Measurements from ENCODE around the gene ZDHHC4. TPM values are rescaled to one million over a fixed set of nuclear protein-coding genes. Genes with fewer than 3 reads are reported as not detected.

ZDHHC4 gene
- total RNA-seq, result 10 to 100 TPM; 31.4 to 40.2 TPM

GRCh38 chr7:6577369-6578113 is at the start of gene ZDHHC4:
Gene ZDHHC4 (plus strand): TSS chr7:6577454. CDS start chr7:6580562, 3,108 bp downstream.
- Mint-ChIP-seq H3K27me3 (peaks cover 3% of the 10 kb centered on the region), H3K9me3 (no peaks in the 10 kb centered on the region), H3K36me3 (peaks cover 5% of the 10 kb centered on the region), H3K27ac (peak within 1 kb of the TSS; percentile 86), H3K4me1 (peaks cover 20% of the 10 kb centered on the region), H3K4me3 (peak within 1 kb of the TSS; percentile 83)
- peak; percentile 93 for DNase-seq

DNA sequence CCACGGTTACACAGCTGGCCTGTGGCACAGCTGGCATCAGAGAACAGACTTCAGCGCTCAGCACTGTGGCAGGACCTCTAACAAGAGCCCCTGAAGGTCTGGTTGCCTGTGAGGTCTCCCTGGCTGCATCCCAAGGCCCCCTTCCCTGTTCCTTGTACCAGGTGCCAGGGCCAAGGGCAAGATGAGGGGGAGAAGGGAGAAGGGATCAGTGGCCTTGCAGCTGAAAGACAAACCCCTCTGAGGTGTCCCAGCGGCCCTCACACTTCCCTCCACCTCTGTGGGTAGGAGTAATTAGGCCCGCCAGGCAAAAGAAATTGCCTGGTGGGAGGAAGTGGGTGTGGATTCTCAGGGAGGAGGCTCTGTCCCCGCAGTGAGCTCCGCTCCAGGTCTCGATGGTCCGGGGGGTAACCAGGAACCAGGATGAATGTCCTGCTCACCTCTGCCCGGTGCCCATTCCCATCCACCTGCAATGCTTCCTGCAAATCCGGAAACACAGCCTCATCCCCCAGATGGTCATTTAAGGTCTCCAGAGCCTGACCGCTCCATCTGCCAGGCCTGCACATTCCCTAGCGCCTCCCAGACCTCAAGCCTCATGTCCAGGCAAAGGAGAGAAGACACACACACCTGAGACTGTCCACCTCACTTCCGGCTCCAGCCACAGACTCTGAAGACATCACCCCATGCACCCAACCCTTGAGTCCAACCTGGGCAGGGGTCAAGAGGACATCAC is 48.7 kb upstream of the ZDHHC4 start:
- Mint-ChIP-seq H3K9me3 (no peaks in the 10 kb centered on the region), H3K27ac (no peak overlapping the region), H3K4me1 (peaks cover 15% of the 10 kb centered on the region), H3K4me3 (no peak overlapping the region), H3K36me3 (no peaks in the 10 kb centered on the region), H3K27me3 (peaks cover 36% of the 10 kb centered on the region)
- no peak for DNase-seq

DNA sequence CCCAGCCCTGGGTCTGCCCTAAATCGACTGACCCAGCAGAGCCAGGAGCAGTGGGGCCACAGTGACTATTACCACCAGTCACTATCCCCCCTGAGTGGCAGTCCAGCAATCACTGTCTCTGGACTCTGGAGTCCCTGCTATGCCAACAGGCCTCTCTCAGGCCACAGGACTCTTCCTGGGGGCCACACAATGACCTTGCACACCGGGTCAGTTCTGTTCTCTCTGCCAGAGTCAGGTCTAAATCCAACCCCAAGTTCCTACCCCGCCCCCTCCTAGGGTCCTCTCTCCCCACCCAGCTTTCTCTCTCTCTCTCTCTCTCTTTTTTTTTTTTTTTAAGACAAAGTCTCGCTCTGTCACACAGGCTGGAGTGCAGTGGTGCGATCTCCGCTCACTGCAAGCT is 47.6 kb upstream of the ZDHHC4 start:
- Mint-ChIP-seq H3K36me3 (no peaks in the 10 kb centered on the region), H3K27ac (no peak overlapping the region), H3K9me3 (no peaks in the 10 kb centered on the region), H3K27me3 (peaks cover 36% of the 10 kb centered on the region), H3K4me3 (peak overlapping the region; percentile 37), H3K4me1 (peaks cover 23% of the 10 kb centered on the region)
- DNase-seq, result no peak

DNA sequence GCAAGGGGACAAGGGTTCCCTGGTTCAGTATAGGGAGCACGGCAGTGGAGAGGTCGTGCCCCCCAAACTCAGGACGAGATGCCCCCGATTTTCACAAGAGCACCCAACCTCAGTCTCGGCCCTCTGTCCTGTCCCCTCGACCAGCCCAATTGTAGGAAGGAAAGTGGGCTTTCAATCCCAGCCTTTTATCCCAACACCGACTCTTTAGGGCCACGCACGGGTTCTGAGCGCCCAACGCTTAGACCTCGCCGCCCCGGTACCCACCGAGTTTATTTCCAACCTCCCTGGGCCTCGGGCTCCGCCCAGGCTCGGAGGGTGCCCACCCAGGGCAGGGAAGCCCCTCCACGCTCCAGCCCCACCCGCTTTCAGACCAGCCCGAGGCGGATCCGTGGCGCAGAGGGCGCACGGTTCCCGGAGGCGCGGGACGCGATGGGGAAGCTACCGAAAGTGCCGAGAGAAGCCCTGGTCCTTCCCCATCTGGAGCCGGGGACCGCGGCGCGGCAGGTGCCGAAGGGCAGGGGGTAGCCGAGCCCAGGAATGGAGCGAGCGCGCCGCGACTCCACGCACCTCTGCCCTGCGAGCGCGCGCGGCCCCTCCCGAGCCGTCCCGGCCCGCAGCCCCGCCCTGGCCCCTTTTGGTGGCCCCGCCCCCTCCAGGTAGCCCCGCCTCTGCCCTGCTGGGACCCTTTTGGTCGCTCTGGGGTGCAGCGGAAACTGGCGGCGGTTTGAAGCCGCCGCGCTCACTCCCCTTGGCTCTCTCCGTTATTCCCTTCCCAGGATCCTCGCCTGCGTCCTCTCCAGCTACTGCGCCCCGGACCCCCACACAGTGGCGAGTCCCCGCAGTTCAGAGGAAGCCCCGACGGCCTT is 46.4 kb upstream of the ZDHHC4 start:
- H3K4me1 Mint-ChIP-seq, result peaks cover 23% of the 10 kb centered on the region
- DNase-seq, result peak; percentile 71
- H3K36me3 Mint-ChIP-seq, result no peaks in the 10 kb centered on the region
- H3K27ac Mint-ChIP-seq, result no peak overlapping the region
- H3K4me3 Mint-ChIP-seq, result peak overlapping the region; percentile 74
- H3K9me3 Mint-ChIP-seq, result no peaks in the 10 kb centered on the region
- peaks cover 36% of the 10 kb centered on the region for H3K27me3 Mint-ChIP-seq

GRCh38 chr7:6531492-6532279 is 45.6 kb upstream of the ZDHHC4 start:
- Mint-ChIP-seq H3K36me3 (no peaks in the 10 kb centered on the region), H3K4me3 (peak overlapping the region; percentile 74), H3K27ac (no peak overlapping the region), H3K4me1 (peaks cover 23% of the 10 kb centered on the region), H3K27me3 (peaks cover 36% of the 10 kb centered on the region), H3K9me3 (no peaks in the 10 kb centered on the region)
- no peak for DNase-seq

DNA sequence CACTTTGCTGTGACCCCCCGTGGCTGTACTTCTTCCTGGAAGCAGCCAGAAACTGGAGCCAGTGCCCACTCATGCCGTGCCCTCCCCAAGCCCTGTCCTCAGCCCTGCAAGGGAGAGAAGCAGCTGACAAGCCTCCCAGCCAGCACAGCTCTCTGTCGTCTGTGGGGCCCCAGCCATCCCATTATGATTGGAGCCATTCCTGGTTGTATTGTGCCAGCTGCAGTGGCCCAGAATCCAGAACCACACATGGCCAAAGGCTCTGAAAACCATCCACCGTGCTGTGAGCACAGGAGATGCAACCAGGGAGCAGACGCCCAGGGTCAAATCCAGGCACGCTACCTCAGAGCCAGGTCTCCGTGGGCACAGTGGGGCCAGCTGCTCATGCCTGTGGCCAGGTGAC is 44.7 kb upstream of the ZDHHC4 start:
- Mint-ChIP-seq H3K4me3 (no peak overlapping the region), H3K27ac (no peak overlapping the region)

GRCh38 chr7:6533893-6534495 is 43.3 kb upstream of the ZDHHC4 start:
- Mint-ChIP-seq H3K27me3 (peaks cover 35% of the 10 kb centered on the region), H3K4me1 (peaks cover 17% of the 10 kb centered on the region), H3K4me3 (peak overlapping the region; percentile 14), H3K9me3 (no peaks in the 10 kb centered on the region), H3K36me3 (no peaks in the 10 kb centered on the region), H3K27ac (no peak overlapping the region)
- DNase-seq, result peak; percentile 65

More for the DNA sequence above, 44.7 kb upstream of the ZDHHC4 start:
- H3K36me3 Mint-ChIP-seq, result no peaks in the 10 kb centered on the region
- H3K4me1 Mint-ChIP-seq, result peaks cover 17% of the 10 kb centered on the region
- no peak for DNase-seq
- peaks cover 34% of the 10 kb centered on the region for H3K27me3 Mint-ChIP-seq
- no peaks in the 10 kb centered on the region for H3K9me3 Mint-ChIP-seq

DNA sequence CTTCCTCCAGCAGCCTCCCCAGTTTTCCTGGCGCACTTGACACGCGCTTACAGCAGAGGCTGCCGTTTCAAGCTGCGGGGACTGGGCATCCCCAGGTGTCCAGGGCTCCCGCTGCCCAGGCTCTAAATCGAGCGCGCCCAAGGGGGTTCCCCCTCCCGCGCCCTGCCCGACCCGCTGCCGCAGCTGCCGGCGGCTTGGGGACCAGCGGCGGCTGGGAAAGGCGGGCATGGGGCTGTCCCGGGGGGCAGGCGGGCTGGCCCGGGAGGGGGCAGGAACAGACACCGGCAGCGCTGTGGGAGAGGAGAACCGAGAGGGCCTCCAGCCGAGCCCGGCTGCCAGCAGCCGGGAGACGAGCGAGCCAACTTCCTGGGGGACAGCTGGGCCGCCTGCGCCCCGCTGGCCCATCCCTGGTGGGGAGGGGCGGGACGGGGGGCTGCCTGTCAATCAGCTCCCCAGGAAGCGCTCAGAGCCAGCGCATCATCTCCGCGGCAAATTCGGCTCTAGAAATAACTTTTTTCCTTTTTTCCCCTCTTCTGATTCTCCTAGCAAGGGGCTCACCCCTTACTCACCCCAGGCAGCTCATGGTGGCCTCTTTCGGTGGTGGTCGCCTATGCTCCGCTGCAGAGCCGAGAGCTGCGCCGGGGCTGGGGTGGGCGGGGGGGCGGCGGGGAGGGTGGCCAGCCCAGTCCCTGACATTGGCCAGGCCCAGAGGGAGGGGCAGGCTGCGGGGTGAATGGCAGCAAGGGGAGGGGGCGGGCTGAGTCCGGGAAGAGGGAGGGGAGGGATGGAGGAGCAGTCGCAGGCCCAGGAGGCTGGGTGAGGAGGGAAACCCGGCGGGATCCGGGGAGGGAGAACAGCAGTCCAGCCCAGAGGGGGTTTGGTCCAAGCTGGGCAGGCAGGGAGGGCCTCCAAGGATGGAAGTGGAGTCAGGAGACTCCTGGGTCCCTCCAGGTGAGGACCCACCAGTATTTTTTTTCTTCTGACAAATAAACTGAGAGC is 40.7 kb upstream of the ZDHHC4 start:
- DNase-seq, result peak; percentile 19
- Mint-ChIP-seq H3K27ac (no peak overlapping the region), H3K9me3 (no peaks in the 10 kb centered on the region), H3K36me3 (no peaks in the 10 kb centered on the region), H3K4me3 (no peak overlapping the region), H3K27me3 (peaks cover 20% of the 10 kb centered on the region), H3K4me1 (peaks cover 11% of the 10 kb centered on the region)

- H3K4me3 Mint-ChIP-seq, result no peak overlapping the region
- DNase-seq, result no peak
- no peak overlapping the region for H3K27ac Mint-ChIP-seq
- H3K27me3 Mint-ChIP-seq, result peaks cover 21% of the 10 kb centered on the region
- no peaks in the 10 kb centered on the region for H3K36me3 Mint-ChIP-seq
- H3K9me3 Mint-ChIP-seq, result no peaks in the 10 kb centered on the region
- peaks cover 7% of the 10 kb centered on the region for H3K4me1 Mint-ChIP-seq
Observed at GRCh38 chr7:6542368-6542767, 34.9 kb upstream of the ZDHHC4 start.

- Mint-ChIP-seq H3K9me3 (no peaks in the 10 kb centered on the region), H3K4me1 (peaks cover 7% of the 10 kb centered on the region), H3K27me3 (peaks cover 5% of the 10 kb centered on the region), H3K4me3 (no peak overlapping the region), H3K27ac (no peak overlapping the region), H3K36me3 (no peaks in the 10 kb centered on the region)
- DNase-seq, result no peak
Observed at GRCh38 chr7:6545398-6546126, 31.7 kb upstream of the ZDHHC4 start.

- H3K4me3 Mint-ChIP-seq, result no peak overlapping the region
- peaks cover 7% of the 10 kb centered on the region for H3K4me1 Mint-ChIP-seq
- H3K36me3 Mint-ChIP-seq, result no peaks in the 10 kb centered on the region
- no peak overlapping the region for H3K27ac Mint-ChIP-seq
- no peak for DNase-seq
- H3K27me3 Mint-ChIP-seq, result peaks cover 5% of the 10 kb centered on the region
- no peaks in the 10 kb centered on the region for H3K9me3 Mint-ChIP-seq
Observed at GRCh38 chr7:6546498-6547251, 30.6 kb upstream of the ZDHHC4 start.

GRCh38 chr7:6547400-6547799 is 29.9 kb upstream of the ZDHHC4 start:
- H3K9me3 Mint-ChIP-seq, result no peaks in the 10 kb centered on the region
- H3K4me3 Mint-ChIP-seq, result no peak overlapping the region
- H3K27ac Mint-ChIP-seq, result no peak overlapping the region
- H3K4me1 Mint-ChIP-seq, result peaks cover 7% of the 10 kb centered on the region
- peaks cover 5% of the 10 kb centered on the region for H3K27me3 Mint-ChIP-seq
- DNase-seq, result no peak
- H3K36me3 Mint-ChIP-seq, result no peaks in the 10 kb centered on the region
